HS-5 (cell line): ENCODE results near the gene ABHD17B.
"Not testable (repeated sequence)": the region's sequence is repeated elsewhere in the genome, so short reads cannot be mapped to it uniquely, and the experiment has no call there.

Experiments
- DNase-seq: peaks from one replicate; pipeline ENCODE4 v3.0.0-alpha.2; 2012; ENCODE audit warnings: low read depth

The ABHD17B gene

DNA sequence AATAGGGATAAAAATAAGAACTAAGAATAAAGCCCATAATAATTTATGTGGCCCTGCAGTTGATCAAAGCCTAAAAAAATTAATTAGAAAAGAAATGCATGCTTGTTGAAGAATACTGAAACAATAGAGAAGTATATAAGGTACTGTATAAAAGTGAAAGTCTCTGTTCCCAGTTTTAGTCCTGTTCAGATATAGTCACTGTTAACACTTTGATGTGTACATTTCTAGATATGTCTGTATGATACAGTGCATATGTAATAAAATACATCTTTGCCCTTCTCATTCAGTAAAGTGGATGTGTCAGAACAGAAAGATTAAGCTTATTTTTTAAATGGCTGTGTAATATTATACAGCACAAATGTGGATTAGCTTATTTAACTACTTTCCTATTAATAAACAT lies 4.5 kb upstream of the ABHD17B start:
- no peak for DNase-seq

- DNase-seq = no peak
Measured at GRCh38 chr9:71911908-71912335, 929 bp upstream of the ABHD17B start.

DNA sequence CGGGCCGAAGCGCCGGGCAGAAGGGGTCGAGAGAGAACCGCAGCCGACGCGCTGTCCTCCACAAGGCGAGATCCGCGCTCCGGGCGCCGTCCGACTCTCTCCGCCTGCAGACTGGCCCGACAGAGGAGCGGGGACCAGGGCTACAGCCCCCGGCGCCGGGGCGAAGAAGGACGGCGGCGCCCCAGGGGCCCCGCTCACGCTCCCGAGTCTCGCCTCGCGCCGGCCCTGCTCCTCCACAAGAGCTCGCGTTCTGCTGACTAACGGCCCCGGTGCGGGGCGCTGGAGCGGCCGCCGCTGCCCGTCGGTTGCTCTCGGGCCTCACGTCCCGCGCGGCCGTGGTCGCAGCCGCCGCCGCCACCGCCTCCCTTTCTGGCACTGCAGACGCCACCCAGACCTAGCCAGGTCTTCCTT lies 338 bp downstream of the ABHD17B start:
- no peak for DNase-seq

GRCh38 chr9:71909887-71910649 lies 925 bp downstream of the ABHD17B start:
- no peak for DNase-seq

DNA sequence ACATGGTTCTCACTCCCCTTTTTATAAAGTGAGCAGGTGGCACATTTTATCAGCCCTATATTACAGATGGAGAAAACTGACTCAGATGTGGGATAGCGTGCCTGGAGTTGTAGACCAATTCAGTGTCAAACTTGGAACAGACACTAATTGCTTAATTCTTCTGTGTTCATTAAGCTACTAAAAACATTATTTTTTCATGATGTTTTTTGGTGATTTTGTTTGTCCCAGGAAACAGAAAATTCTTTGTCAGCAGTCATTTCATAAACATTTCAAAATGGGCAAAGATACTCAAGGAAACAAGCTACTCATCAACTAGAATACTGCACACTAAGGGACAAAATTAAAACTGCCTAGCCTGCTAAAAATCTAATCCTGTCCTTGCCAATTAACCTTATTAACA lies 2.2 kb downstream of the ABHD17B start:
- no peak for DNase-seq

DNA sequence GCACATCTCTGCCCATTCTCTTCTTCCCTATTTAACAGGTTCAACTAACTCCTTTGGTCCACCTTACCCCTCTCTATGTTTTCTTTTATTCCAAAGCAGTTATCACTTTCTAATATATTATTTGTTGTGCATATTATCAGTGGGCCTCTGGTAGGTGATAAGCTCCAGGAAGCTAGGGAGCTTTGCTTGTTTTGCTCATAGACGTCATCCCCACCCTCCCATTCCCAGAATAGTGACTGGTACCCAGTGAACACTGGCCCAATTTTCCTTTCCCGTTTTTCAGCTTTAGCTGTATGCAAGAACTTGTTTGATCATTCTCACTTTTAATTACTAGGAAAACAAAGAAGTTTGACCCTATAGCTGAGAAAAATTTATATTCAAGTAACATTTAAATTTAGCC lies 6.9 kb downstream of the ABHD17B start:
- no peak for DNase-seq

- no peak for DNase-seq
Measured at GRCh38 chr9:71901695-71902597, 9.0 kb downstream of the ABHD17B start.

DNA sequence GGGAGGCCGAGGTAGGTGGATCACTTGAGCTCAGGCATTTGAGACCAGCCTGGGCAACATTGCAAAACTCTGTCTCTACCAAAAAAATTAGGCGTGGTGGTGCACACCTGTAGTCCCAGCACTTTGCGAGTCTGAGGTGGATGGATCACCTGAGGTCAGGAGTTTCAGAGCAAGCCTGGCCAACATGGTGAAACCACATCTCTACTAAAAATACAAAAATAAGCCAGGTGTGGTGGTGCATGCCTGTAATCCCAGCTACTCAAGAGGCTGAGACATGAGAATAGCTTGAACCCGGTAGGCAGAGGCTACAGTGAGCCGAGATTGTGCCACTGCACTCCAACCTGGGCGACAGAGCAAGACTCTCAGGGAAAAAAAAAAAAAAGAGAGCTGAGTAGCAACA lies 12.2 kb downstream of the ABHD17B start:
- DNase-seq = not testable (repeated sequence)

DNA sequence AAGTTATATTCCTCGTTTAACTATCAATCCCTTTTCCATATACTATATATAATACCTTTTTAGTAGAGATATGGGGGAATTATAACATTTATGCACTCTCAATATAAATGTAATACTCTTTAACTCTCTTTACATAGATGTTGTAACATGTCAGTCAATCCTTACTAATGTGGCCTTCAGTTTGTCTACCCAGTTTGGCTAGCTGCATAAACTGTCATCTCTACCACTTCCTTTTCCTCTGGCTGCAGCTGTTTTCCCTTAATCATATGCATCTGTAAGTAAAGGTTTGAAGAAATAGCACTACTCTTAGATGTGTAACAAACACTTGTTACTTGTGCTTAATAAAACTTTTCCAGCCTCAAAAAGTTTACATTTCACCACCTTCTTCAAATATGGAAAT lies 13.4 kb downstream of the ABHD17B start:
- DNase-seq = no peak

- no peak for DNase-seq
Measured at GRCh38 chr9:71896761-71897160, 14.2 kb downstream of the ABHD17B start.

GRCh38 chr9:71895955-71896354 lies 15.0 kb downstream of the ABHD17B start:
- DNase-seq = no peak

DNA sequence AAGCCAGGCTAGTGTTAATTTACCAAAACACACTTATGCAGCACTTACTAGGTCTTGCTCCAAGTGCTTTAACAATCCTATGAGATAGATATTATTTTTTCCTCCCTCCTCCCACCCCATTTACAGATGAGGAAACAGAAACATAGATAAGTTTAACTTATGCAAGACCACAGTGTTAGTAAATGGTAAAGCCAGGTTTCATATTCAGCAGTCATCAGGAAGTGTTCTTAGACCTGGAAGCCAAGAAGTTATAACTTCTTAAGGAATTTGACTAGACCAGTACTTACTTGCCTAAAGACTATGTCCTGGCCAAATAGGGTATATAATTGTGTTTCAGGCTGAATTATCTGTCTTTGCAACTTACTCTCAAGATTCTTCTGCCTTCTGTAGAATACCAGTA lies 15.9 kb downstream of the ABHD17B start:
- no peak for DNase-seq

GRCh38 chr9:71891557-71892189 lies 19.3 kb downstream of the ABHD17B start:
- no peak for DNase-seq

DNA sequence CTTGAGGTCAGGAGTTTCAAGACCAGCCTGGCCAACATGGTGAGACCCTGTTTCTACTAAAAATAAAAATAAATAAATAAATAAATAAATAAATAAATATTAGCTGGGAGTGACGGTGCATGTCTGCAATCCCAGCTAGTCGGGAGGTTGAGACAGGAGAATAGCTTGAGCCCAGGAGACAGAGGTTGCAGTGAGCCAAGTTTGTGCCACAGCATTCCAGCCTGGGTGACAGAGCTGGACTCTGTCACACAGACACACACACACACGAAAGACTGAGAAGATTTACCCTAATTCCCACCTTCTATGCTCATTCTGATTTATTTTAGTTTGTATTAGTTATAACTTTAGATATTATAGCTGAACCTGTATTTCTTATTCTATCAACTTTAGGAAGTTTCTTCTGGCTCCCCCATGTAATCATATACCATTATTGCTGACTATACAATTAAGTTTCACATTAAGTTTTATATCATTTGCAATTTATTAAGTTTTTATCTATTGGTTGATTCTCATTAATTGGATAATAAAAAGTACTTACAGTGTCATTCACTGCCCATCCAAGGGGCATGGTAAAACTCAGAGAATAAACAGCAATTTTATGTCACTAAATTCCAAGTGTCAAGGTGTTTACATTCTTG lies 20.8 kb downstream of the ABHD17B start:
- no peak for DNase-seq

- DNase-seq = no peak
Measured at GRCh38 chr9:71887362-71887761, 23.6 kb downstream of the ABHD17B start.

DNA sequence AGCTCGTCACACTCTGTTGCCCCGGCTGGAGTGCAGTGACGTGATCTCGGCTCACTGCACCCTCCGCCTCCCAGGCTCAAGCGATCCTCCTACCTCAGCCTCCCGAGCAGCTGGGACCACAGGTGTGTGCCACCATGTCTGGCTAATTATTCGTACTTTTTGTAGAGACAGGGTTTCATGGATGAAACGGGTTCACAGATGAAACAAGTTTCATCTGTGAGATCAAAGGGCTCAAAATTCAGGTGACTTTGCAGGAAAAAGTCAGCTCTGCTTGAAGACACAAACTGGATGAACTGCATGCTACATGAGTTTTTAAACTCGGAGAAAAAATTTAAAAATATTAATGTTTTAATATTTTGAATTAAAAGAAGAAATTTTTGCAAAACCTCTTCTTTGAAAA lies 24.5 kb downstream of the ABHD17B start:
- DNase-seq = no peak

- DNase-seq = no peak
Measured at GRCh38 chr9:71886015-71886414, 25.0 kb downstream of the ABHD17B start.

DNA sequence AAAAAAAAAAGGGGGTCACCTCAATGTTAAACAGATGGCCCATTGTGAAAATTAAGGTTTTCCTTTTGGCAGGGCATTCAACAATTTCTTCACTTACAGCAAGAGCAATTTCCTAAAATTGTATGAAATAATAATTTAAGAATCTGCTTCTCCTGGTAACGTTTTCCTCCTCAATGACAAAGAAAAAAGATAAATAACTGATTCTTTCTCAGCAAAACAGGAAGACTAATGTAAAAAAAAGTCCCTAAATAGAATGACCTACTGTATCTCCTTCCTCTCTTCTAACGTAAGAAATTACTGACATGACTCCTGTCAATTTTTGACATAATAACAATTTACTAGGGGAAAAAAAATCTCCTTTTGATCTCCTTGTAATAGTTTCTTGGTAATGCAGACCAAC lies 25.5 kb downstream of the ABHD17B start:
- DNase-seq = no peak

GRCh38 chr9:71884005-71884404 lies 27.0 kb downstream of the ABHD17B start:
- no peak for DNase-seq

DNA sequence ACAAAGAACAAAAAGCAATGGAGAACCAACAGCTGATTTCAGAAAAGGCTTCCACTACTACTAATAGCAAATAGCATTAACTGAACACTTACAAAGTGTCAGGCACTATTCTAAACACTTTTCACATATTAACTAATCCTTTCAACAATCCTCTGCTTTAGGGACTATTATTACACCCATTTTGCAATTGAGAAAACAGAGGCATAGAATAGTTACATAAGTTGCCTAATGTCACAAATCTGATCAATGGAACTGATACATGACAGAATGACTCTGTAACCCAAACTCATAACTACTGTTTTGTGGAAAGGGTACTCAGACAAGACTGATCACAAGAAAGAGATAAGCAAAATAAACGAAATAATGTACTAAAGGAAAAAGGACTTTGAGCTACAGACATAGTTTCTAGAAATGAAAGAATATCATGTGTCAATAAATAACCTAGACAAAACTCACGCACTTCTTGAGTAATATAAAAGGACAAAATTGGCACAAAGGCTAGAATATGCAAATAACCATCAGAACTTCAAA lies 31.3 kb downstream of the ABHD17B start:
- DNase-seq = no peak

DNA sequence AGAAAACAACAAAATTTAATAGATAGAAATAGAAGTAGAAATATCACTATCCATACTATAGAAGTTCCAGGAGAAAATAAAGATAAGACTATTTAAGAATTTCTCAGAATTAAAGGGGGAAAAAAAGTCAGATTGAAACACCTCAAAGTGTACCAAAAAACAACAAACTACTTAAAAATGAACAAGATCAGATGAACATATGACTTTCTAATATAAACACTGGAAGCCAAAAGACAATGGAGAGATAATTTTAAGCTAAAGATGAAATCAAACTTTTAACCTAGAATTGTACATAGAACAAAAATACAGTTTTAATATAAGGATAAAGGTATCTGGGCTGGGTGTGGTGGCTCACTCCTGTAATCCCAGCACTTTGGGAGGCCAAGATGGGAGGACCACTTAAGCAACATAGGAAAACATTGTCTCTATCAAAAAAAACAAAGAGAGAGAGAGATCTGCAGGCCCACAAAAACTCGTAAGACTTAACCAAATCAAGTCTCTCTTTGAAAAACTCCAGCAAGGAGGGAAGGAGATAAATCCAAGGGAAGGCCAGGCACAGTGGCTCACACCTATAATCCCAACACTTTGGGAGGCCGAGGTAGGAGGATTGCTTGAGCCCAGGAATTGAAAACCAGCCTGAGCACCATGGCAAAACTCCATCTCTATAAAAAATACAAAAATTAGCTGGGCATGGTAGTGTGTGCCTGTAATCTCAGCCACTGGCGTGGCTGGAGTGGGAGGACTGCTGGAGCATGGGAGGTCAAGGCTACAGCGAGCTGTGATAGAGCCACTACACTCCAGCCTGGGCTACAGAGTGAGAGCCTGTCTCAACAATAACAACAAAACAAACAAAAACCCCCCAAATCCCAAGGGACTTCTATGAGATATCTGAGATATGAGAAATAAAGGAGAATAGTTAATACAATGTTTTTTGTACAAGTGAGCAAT lies 32.4 kb downstream of the ABHD17B start:
- no peak for DNase-seq
